GM23338 (cell line): ENCODE results near the gene SLX4IP. TPM values are rescaled to one million over a fixed set of nuclear protein-coding genes. Genes with fewer than 3 reads are reported as not detected.
"Not testable (repeated sequence)": the region's sequence is repeated elsewhere in the genome, so short reads cannot be mapped to it uniquely, and the experiment has no call there.

ENCODE experiments used
- ATAC-seq: fragments of 200-7000 bp; cut with Tn5 transposase; 3 replicates; pipeline ENCODE4 v1.9.1; 2020
- DNase-seq: peaks from one replicate; pipeline ENCODE4 v3.0.0-alpha.2; 2015; ENCODE audit warnings: low spot score
- H2AFZ ChIP-seq: fragments of 200-600 bp; sonication (generic); 2 replicates; pipeline ENCODE4 v1.8.0; 2016; ENCODE audit warnings: antibody characterized with exemption, mild to moderate bottlenecking, moderate library complexity
- H3F3A ChIP-seq: fragments of 200-600 bp; sonication (generic); replicated peaks from 2 replicates; pipeline ENCODE4 v1.8.0; 2017; ENCODE audit warnings: antibody characterized with exemption, mixed run types, low read depth
- H3K27ac ChIP-seq: fragments of 200-600 bp; sonication (generic); 2 replicates; pipeline ENCODE4 v1.6.1; 2016; ENCODE audit warnings: low read depth
- H3K27me3 ChIP-seq: fragments of 200-600 bp; sonication (generic); 2 replicates; pipeline ENCODE4 v1.8.0; 2016; ENCODE audit warnings: mild to moderate bottlenecking, mixed run types, moderate library complexity; ENCODE audit not compliant: insufficient read depth
- H3K36me3 ChIP-seq: fragments of 200-600 bp; sonication (generic); 2 replicates; pipeline ENCODE4 v1.8.0; 2016; ENCODE audit warnings: mild to moderate bottlenecking; ENCODE audit not compliant: insufficient read depth
- H3K4me1 ChIP-seq: fragments of 200-600 bp; sonication (generic); 2 replicates; pipeline ENCODE4 v1.8.0; 2016; ENCODE audit warnings: mild to moderate bottlenecking, moderate library complexity; ENCODE audit not compliant: insufficient read depth
- H3K4me2 ChIP-seq: fragments of 200-600 bp; sonication (generic); 2 replicates; pipeline ENCODE4 v1.7.1; 2017; ENCODE audit warnings: mixed run types
- H3K4me3 ChIP-seq: fragments of 200-600 bp; sonication (generic); 2 replicates; pipeline ENCODE4 v1.6.1; 2016; ENCODE audit warnings: mixed run types
- H3K79me2 ChIP-seq: fragments of 200-600 bp; sonication (generic); replicated peaks from 2 replicates; pipeline ENCODE4 v1.8.0; 2017; ENCODE audit warnings: mild to moderate bottlenecking; ENCODE audit not compliant: insufficient read depth
- H3K9me2 ChIP-seq: fragments of 200-600 bp; sonication (generic); 2 replicates; pipeline ENCODE4 v1.8.0; 2017; ENCODE audit not compliant: insufficient read depth
- H4K20me1 ChIP-seq: fragments of 200-600 bp; sonication (generic); replicated peaks from 2 replicates; pipeline ENCODE4 v1.8.0; 2017; ENCODE audit warnings: mild to moderate bottlenecking; ENCODE audit not compliant: insufficient read depth
- H3K27ac Mint-ChIP-seq: 2 replicates; pipeline ENCODE4 v1.8.0; 2020; ENCODE audit warnings: inconsistent platforms, mild to moderate bottlenecking, moderate library complexity, mixed read lengths
- H3K27me3 Mint-ChIP-seq: 3 replicates; pipeline ENCODE4 v1.8.0; 2022; ENCODE audit warnings: low read depth, mild to moderate bottlenecking, moderate library complexity, mixed read lengths, inconsistent platforms; ENCODE audit not compliant: insufficient read depth, poor library complexity
- H3K36me3 Mint-ChIP-seq: 3 replicates; pipeline ENCODE4 v1.8.0; 2021; ENCODE audit warnings: low read depth, mild to moderate bottlenecking, inconsistent platforms, moderate library complexity, mixed read lengths
- H3K4me1 Mint-ChIP-seq: 3 replicates; pipeline ENCODE4 v1.8.0; 2020; ENCODE audit warnings: mild to moderate bottlenecking, inconsistent platforms, mixed read lengths
- H3K4me3 Mint-ChIP-seq: 3 replicates; pipeline ENCODE4 v1.8.0; 2021; ENCODE audit warnings: moderate library complexity, mild to moderate bottlenecking, inconsistent platforms, mixed read lengths
- H3K9me3 Mint-ChIP-seq: 3 replicates; pipeline ENCODE4 v1.8.0; 2020; ENCODE audit warnings: moderate library complexity, mild to moderate bottlenecking, inconsistent platforms, mixed read lengths
- CTCF ChIP-seq, 2 experiments: fragments of 200-600 bp in 1 of 2; sonication (generic) in 1 of 2; conservative IDR thresholded peaks; 2 replicates each; pipeline versions ENCODE4 v1.5.1 to v1.6.1; 2016 to 2017; ENCODE audit warnings: antibody characterized with exemption in 2 of 2, low read depth in 2 of 2, mild to moderate bottlenecking in 2 of 2, moderate library complexity in 1 of 2
- ETS1 ChIP-seq: IDR thresholded peaks from 2 replicates; pipeline ENCODE4 v1.6.1; 2016; ENCODE audit warnings: antibody characterized with exemption
- EZH2phosphoT487 ChIP-seq: fragments of 200-600 bp; sonication (generic); IDR thresholded peaks from one replicate; pipeline ENCODE4 v1.8.1; 2018; ENCODE audit warnings: antibody characterized with exemption; ENCODE audit not compliant: unreplicated experiment
- JUNB ChIP-seq: IDR thresholded peaks from one replicate; pipeline ENCODE4 v1.6.1; 2016; ENCODE audit warnings: antibody characterized with exemption; ENCODE audit not compliant: unreplicated experiment
- NANOG ChIP-seq: IDR thresholded peaks from 2 replicates; pipeline ENCODE4 v1.6.1; 2016; ENCODE audit warnings: antibody characterized with exemption, borderline replicate concordance
- POLR2AphosphoS5 ChIP-seq: IDR thresholded peaks from 2 replicates; pipeline ENCODE4 v1.6.1; 2016; ENCODE audit warnings: antibody characterized with exemption, low read depth
- ZNF331 ChIP-seq: fragments of 250-450 bp; sonication (Bioruptor Pico); IDR thresholded peaks from 2 replicates; pipeline ENCODE4 v1.5.0; 2020; ENCODE audit warnings: low read depth, mild to moderate bottlenecking, moderate library complexity
- polyA plus RNA-seq: library from polyadenylated mRNA; unstranded; fragments of >200 nt; fragmentation: Nextera tagmentation; extraction: Ambion mirVana; gene quantifications from 2 replicates; pipeline ENCODE4 v1.2.1, GENCODE V29; 2016
- total RNA-seq: library from RNA; depleted of rRNA; stranded (reverse); fragments of >200 nt; shearing (Covaris generic); gene quantifications from 2 replicates; pipeline ENCODE4 v1.2.3, GENCODE V29; 2014
- TF ChIP-seq, protein P1 (sequence below): IDR thresholded peaks from one replicate; pipeline ENCODE4 v1.6.1; 2018; ENCODE audit warnings: antibody characterized with exemption; ENCODE audit not compliant: unreplicated experiment

SLX4IP gene
- total and polyA plus RNA-seq, 2 experiments from 2014 or later: 9.1 to 9.8 TPM

DNA sequence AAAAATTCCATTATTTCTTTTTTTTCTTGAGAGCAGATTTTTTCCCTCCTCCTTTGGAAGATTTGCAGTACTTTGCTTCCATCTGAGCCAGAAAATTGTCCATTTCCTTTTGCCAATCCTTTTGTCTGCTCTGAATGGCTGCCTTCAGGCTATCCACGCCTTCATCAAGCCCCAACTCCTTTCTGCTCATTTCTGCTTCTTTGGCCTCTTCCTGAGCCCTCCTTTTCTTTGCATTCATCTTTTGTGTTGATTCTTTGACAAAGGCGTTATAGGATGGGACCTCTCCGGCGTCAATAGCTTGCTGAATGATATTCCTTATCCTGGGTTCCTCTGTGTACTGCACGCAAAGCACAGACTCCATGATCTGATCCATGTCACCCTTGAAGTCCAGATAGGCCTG lies 178.3 kb downstream of the SLX4IP start:
- H3K4me3 ChIP-seq, ATAC-seq, DNase-seq, H3K27me3 Mint-ChIP-seq, H3K36me3 ChIP-seq, H3K27me3 ChIP-seq, H4K20me1 ChIP-seq, H2AFZ ChIP-seq, H3K27ac Mint-ChIP-seq, H3K36me3 Mint-ChIP-seq, H3K4me3 Mint-ChIP-seq, H3K79me2 ChIP-seq, H3K9me3 Mint-ChIP-seq, H3K27ac ChIP-seq, H3F3A ChIP-seq, H3K4me2 ChIP-seq, H3K9me2 ChIP-seq: not testable (repeated sequence)
- peaks cover 11% of the 10 kb centered on the region for H3K4me1 ChIP-seq
- peaks cover 14% of the 10 kb centered on the region for H3K4me1 Mint-ChIP-seq

- H3K4me3 Mint-ChIP-seq: no peak overlapping the region
- peaks cover 19% of the 10 kb centered on the region for H3K4me1 Mint-ChIP-seq
- Histone ChIP-seq H3K9me2 (peaks cover 7% of the 10 kb centered on the region; the same call in 1 of the 2 replicates), H3K27me3 (peaks cover 10% of the 10 kb centered on the region; the same call in 1 of the 2 replicates), H3K36me3 (no peaks in the 10 kb centered on the region), H3K4me3 (no peak overlapping the region), H3K4me2 (no peak overlapping the region), H2AFZ (no peak overlapping the region), H3K27ac (no peak overlapping the region), H3K79me2 (no peaks in the 10 kb centered on the region), H4K20me1 (no peaks in the 10 kb centered on the region; the same call in 1 of the 2 replicates), H3K4me1 (peaks cover 13% of the 10 kb centered on the region), H3F3A (no peaks in the 10 kb centered on the region)
- H3K27me3 Mint-ChIP-seq: no peaks in the 10 kb centered on the region
- TF ChIP-seq EZH2phosphoT487: no peak
- peak in 1 of 2 experiments; percentile 28; a peak in 2 of 4 replicates for TF ChIP-seq CTCF (conservative IDR thresholded peaks at IDR 0.05; ENCODE audit: low read depth in 2 of 2)
- H3K27ac Mint-ChIP-seq: no peak overlapping the region
- H3K9me3 Mint-ChIP-seq: no peaks in the 10 kb centered on the region
- H3K36me3 Mint-ChIP-seq: peaks cover 4% of the 10 kb centered on the region; the same call in 2 of the 3 replicates
- DNase-seq (no peak), ATAC-seq (no peak)
Observed at GRCh38 chr20:10613911-10614310, 178.8 kb downstream of the SLX4IP start.

- ATAC-seq: no peak
- Mint-ChIP-seq H3K4me3 (no peak overlapping the region), H3K9me3 (no peaks in the 10 kb centered on the region), H3K27me3 (peaks cover 2% of the 10 kb centered on the region), H3K36me3 (peaks cover 4% of the 10 kb centered on the region; the same call in 2 of the 3 replicates), H3K4me1 (peaks cover 31% of the 10 kb centered on the region), H3K27ac (no peak overlapping the region)
- DNase-seq: no peak
- H2AFZ ChIP-seq: no peak overlapping the region
- no peak overlapping the region for H3K27ac ChIP-seq
- H3K4me3 ChIP-seq: no peak overlapping the region
- H3K79me2 ChIP-seq: no peaks in the 10 kb centered on the region
- no peaks in the 10 kb centered on the region for H3K36me3 ChIP-seq
- peaks cover 10% of the 10 kb centered on the region; the same call in 1 of the 2 replicates for H3K27me3 ChIP-seq
- H3K4me2 ChIP-seq: no peak overlapping the region
- no peaks in the 10 kb centered on the region; the same call in 1 of the 2 replicates for H4K20me1 ChIP-seq
- no peaks in the 10 kb centered on the region for H3F3A ChIP-seq
- TF ChIP-seq JUNB: no peak
- TF ChIP-seq ETS1: no peak
- no peak for TF ChIP-seq CTCF (conservative IDR thresholded peaks at IDR 0.05; ENCODE audit: low read depth in 2 of 2)
- no peak for TF ChIP-seq NANOG
- TF ChIP-seq POLR2AphosphoS5: no peak
- TF ChIP-seq ZNF331 (CRISPR knock-in tag): no peak
- TF ChIP-seq, protein P1, sequence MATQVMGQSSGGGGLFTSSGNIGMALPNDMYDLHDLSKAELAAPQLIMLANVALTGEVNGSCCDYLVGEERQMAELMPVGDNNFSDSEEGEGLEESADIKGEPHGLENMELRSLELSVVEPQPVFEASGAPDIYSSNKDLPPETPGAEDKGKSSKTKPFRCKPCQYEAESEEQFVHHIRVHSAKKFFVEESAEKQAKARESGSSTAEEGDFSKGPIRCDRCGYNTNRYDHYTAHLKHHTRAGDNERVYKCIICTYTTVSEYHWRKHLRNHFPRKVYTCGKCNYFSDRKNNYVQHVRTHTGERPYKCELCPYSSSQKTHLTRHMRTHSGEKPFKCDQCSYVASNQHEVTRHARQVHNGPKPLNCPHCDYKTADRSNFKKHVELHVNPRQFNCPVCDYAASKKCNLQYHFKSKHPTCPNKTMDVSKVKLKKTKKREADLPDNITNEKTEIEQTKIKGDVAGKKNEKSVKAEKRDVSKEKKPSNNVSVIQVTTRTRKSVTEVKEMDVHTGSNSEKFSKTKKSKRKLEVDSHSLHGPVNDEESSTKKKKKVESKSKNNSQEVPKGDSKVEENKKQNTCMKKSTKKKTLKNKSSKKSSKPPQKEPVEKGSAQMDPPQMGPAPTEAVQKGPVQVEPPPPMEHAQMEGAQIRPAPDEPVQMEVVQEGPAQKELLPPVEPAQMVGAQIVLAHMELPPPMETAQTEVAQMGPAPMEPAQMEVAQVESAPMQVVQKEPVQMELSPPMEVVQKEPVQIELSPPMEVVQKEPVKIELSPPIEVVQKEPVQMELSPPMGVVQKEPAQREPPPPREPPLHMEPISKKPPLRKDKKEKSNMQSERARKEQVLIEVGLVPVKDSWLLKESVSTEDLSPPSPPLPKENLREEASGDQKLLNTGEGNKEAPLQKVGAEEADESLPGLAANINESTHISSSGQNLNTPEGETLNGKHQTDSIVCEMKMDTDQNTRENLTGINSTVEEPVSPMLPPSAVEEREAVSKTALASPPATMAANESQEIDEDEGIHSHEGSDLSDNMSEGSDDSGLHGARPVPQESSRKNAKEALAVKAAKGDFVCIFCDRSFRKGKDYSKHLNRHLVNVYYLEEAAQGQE: no peak
- TF ChIP-seq EZH2phosphoT487: no peak
- peaks cover 7% of the 10 kb centered on the region; the same call in 1 of the 2 replicates for H3K9me2 ChIP-seq
- H3K4me1 ChIP-seq: peaks cover 21% of the 10 kb centered on the region
Observed at GRCh38 chr20:10616212-10616611, 181.1 kb downstream of the SLX4IP start.
